Mesothelial cell of epicardium (in vitro differentiated cells): ENCODE results near the gene TMCO6. TPM values are rescaled to one million over a fixed set of nuclear protein-coding genes. Genes with fewer than 3 reads are reported as not detected.
"Not testable (repeated sequence)": the region's sequence is repeated elsewhere in the genome, so short reads cannot be mapped to it uniquely, and the experiment has no call there.

ENCODE experiments used
- DNase-seq, 2 experiments: peaks; one replicate each; pipeline ENCODE4 v3.0.0; 2021; ENCODE audit warnings: low spot score in 2 of 2; ENCODE audit not compliant: unreplicated experiment in 2 of 2
- H3K27ac Mint-ChIP-seq: 2 replicates; pipeline ENCODE4 v1.8.0; 2021; ENCODE audit warnings: mixed read lengths
- H3K27me3 Mint-ChIP-seq: 2 replicates; pipeline ENCODE4 v1.8.0; 2021; ENCODE audit warnings: low read depth, mixed read lengths
- H3K36me3 Mint-ChIP-seq: 2 replicates; pipeline ENCODE4 v1.8.0; 2021; ENCODE audit warnings: mixed read lengths
- H3K4me1 Mint-ChIP-seq: 2 replicates; pipeline ENCODE4 v1.8.0; 2021; ENCODE audit warnings: mixed read lengths
- H3K4me3 Mint-ChIP-seq: 2 replicates; pipeline ENCODE4 v1.8.0; 2021; ENCODE audit warnings: mild to moderate bottlenecking, moderate library complexity, mixed read lengths
- H3K9me3 Mint-ChIP-seq: 2 replicates; pipeline ENCODE4 v1.8.0; 2021; ENCODE audit warnings: mixed read lengths
- CTCF ChIP-seq: fragments of 200-600 bp; sonication (generic); IDR thresholded peaks from one replicate; pipeline ENCODE4 v1.5.0; 2021; ENCODE audit warnings: antibody characterized with exemption; ENCODE audit not compliant: unreplicated experiment
- total RNA-seq: library from RNA; stranded (reverse); gene quantifications from 3 replicates; pipeline ENCODE4 v1.2.1, GENCODE V29; 2021

Gene TMCO6
- total RNA-seq = 20.6 to 21.2 TPM (median 21.0 TPM) in 3 replicates

- Mint-ChIP-seq H3K27me3 (no peaks in the 10 kb centered on the region), H3K27ac (peak within 1 kb of the TSS; percentile 76), H3K9me3 (peaks cover 2% of the 10 kb centered on the region), H3K36me3 (no peaks in the 10 kb centered on the region), H3K4me3 (peak within 1 kb of the TSS; percentile 74), H3K4me1 (peaks cover 15% of the 10 kb centered on the region)
- no peak for TF ChIP-seq CTCF
- peak; percentile 95 to 97 for DNase-seq
Observed at GRCh38 chr5:140639148-140639981, at the start of gene TMCO6. Gene TMCO6, plus strand, starts transcription at chr5:140639451. Its CDS starts 77 bp downstream, at chr5:140639528.

DNA sequence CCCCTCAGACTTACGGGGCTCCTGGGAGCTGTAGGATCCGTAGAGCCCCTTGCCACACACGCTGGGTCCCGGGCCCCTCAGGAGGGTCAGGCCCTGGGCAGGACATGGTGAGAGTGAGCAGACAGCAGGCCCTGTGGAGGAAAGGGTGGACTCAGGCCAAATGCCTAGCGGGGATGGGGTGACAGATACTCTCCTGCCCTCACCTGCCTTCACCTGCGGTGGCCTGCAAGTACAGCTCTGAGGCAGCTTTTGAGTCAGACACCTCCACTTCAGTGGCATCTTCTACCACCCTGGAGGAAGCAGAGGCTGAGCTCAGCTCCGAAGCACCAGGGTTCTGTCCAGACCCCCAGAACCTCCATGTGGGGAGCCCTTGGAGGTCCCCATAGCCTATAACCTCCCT is 48.4 kb upstream of the TMCO6 start:
- Mint-ChIP-seq H3K4me3 (no peak overlapping the region), H3K9me3 (peaks cover 3% of the 10 kb centered on the region), H3K27me3 (peaks cover 16% of the 10 kb centered on the region), H3K4me1 (no peaks in the 10 kb centered on the region), H3K27ac (no peak overlapping the region), H3K36me3 (no peaks in the 10 kb centered on the region)
- no peak for DNase-seq
- no peak for TF ChIP-seq CTCF

- no peaks in the 10 kb centered on the region for H3K4me1 Mint-ChIP-seq
- peaks cover 3% of the 10 kb centered on the region for H3K9me3 Mint-ChIP-seq
- H3K36me3 Mint-ChIP-seq = no peaks in the 10 kb centered on the region
- DNase-seq = no peak
- H3K27ac Mint-ChIP-seq = no peak overlapping the region
- H3K4me3 Mint-ChIP-seq = no peak overlapping the region
- peaks cover 23% of the 10 kb centered on the region for H3K27me3 Mint-ChIP-seq
- no peak for TF ChIP-seq CTCF
Observed at GRCh38 chr5:140591747-140592372, 47.4 kb upstream of the TMCO6 start.

- not testable (repeated sequence) for DNase-seq, H3K4me1 Mint-ChIP-seq, H3K9me3 Mint-ChIP-seq, H3K36me3 Mint-ChIP-seq, H3K27ac Mint-ChIP-seq
- peak overlapping the region; percentile 69 for H3K4me3 Mint-ChIP-seq
- H3K27me3 Mint-ChIP-seq = peaks cover 26% of the 10 kb centered on the region
Observed at GRCh38 chr5:140593070-140593469, 46.2 kb upstream of the TMCO6 start.

- no peak for DNase-seq
- no peaks in the 10 kb centered on the region for H3K36me3 Mint-ChIP-seq
- no peak for TF ChIP-seq CTCF
- no peak overlapping the region for H3K27ac Mint-ChIP-seq
- H3K27me3 Mint-ChIP-seq = peaks cover 28% of the 10 kb centered on the region
- H3K4me1 Mint-ChIP-seq = no peaks in the 10 kb centered on the region
- H3K9me3 Mint-ChIP-seq = no peaks in the 10 kb centered on the region
- H3K4me3 Mint-ChIP-seq = no peak overlapping the region
Observed at GRCh38 chr5:140594169-140594568, 45.1 kb upstream of the TMCO6 start.
